Measurements from ENCODE around the gene DIP2A.

DNA sequence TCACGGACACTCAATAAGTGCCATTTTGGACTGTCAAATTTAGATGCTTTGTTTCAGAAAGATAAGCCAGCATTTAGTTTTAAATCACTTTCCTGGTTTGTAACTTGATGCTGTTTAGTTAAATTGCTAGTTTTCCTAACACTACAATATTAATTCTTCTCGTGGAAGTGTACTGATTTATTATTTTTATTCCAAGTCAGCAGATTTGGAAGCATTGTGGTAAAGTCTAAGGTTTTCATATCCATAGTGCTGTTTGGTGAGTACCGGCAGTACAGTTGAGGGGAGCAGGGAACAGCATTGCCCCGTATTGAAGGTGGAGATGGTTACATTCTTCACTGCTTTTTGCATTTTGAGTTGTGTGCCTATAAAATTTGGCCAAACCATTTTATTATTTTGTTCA, 109.9 kb downstream of the DIP2A start:
- no peak for TF ChIP-seq EZH2phosphoT487 (IDR thresholded peaks at IDR 0.05; ENCODE audit: low read length)
- TF ChIP-seq EZH2 (optimal IDR thresholded peaks at IDR 0.05; ENCODE audit: low read depth, low read length), result no peak

All from MM.1S (cell line).